ENCODE data around the gene ROCK1. TPM values are rescaled to one million over a fixed set of nuclear protein-coding genes. Genes with fewer than 3 reads are reported as not detected.
"Not testable (repeated sequence)": the region's sequence is repeated elsewhere in the genome, so short reads cannot be mapped to it uniquely, and the experiment has no call there.

The ROCK1 gene
- total and polyA plus RNA-seq, 2 of the 8 experiments (the other 6 are each of a cell fraction or from before 2014, with no cell fraction given): 4.2 to 48.9 TPM

DNA sequence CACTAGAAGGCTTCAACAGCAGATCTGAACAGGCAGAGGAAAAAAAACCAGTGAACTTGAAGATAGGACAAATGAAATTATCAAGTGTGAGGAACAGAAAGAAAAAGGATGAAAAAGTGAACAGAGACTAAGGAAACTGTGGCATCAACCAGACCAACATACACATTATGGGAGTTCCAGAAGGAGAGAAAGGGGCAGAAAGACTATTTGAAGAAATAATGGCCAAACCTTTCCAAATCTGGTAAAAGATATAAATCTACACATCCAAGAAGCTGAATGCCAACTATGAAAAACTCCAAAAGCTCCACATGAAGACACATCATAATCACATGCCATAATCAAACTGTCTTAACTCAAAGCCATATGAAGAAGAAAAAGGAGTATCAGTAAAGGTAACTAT lies 79.8 kb downstream of the ROCK1 start:
- FAIRE-seq (no peak), DNase-seq (ENCODE audit: low read depth in 1 of 2, low spot score in 2 of 2) (no peak)
- no peak overlapping the region for H2BK20ac ChIP-seq (ENCODE audit: low read length)
- no peak overlapping the region for H4K5ac ChIP-seq (ENCODE audit: insufficient read length, low read depth, low read length)
- no peaks in the 10 kb centered on the region for H3K9me3 ChIP-seq (ENCODE audit: insufficient read depth in 2 of 2, low read depth in 1 of 2, low read length in 1 of 2)
- H4K91ac ChIP-seq (replicated peaks; ENCODE audit: insufficient read length, low read length): no peak overlapping the region
- H2BK15ac ChIP-seq (ENCODE audit: low read length): no peak overlapping the region
- H2AK5ac ChIP-seq (ENCODE audit: low read depth, low read length): no peak overlapping the region
- H3K27ac ChIP-seq (ENCODE audit: low read depth, low read length): no peak overlapping the region
- H3K18ac ChIP-seq (ENCODE audit: extremely low read depth, low read length): no peak overlapping the region
- H3K4me2 ChIP-seq (ENCODE audit: insufficient read depth in 1 of 2, low read depth in 2 of 2, low read length in 2 of 2): no peak overlapping the region
- no peak overlapping the region for H3K4ac ChIP-seq (replicated peaks; ENCODE audit: insufficient read length, low read depth, low read length)
- no peaks in the 10 kb centered on the region for H3K27me3 ChIP-seq (replicated peaks in 1 of 4; ENCODE audit: control insufficient read depth in 3 of 4, extremely low read depth in 1 of 4, insufficient read depth in 3 of 4, low read length in 3 of 4)
- peaks cover 0 to 2% of the 10 kb centered on the region in 2 experiments for H4K20me1 ChIP-seq (replicated peaks in 1 of 2; ENCODE audit: control insufficient read depth in 1 of 2, insufficient read depth in 2 of 2, low read length in 2 of 2)
- H3K9ac ChIP-seq (replicated peaks in 1 of 4; ENCODE audit: extremely low read depth in 1 of 4, low read depth in 3 of 4, low read length in 3 of 4): no peak overlapping the region
- H3K79me2 ChIP-seq (ENCODE audit: control insufficient read depth in 1 of 2, insufficient read depth in 2 of 2, low read length in 2 of 2): peaks cover 0 to 2% of the 10 kb centered on the region in 2 experiments; a peak in 1 of 4 replicates
- H3K4me3 ChIP-seq (ENCODE audit: extremely low read depth in 1 of 4, insufficient read depth in 2 of 4, low read depth in 3 of 4, low read length in 4 of 4): no peak overlapping the region
- H3K79me1 ChIP-seq (ENCODE audit: low read depth, low read length): no peaks in the 10 kb centered on the region
- H3K56ac ChIP-seq (replicated peaks; ENCODE audit: insufficient read length, low read depth, low read length): no peak overlapping the region
- no peak overlapping the region for H3K23ac ChIP-seq (ENCODE audit: insufficient read length)
- no peaks in the 10 kb centered on the region; a peak in 2 of 8 replicates for H3K36me3 ChIP-seq (ENCODE audit: control insufficient read depth in 2 of 4, insufficient read depth in 4 of 4, low read length in 3 of 4)
- H2BK5ac ChIP-seq (ENCODE audit: low read depth, low read length): no peak overlapping the region
- no peak overlapping the region for H2AFZ ChIP-seq (ENCODE audit: low read length)
- H3K14ac ChIP-seq (ENCODE audit: insufficient read length): no peak overlapping the region
- no peak for TF ChIP-seq POLR2A (IDR thresholded peaks at IDR 0.05; ENCODE audit: control extremely low read depth in 1 of 2, low read depth in 2 of 2, low read length in 2 of 2)
- TF ChIP-seq CBX5 (IDR thresholded peaks at IDR 0.05; ENCODE audit: low read depth, low read length): no peak
- no peaks in the 10 kb centered on the region for H3K23me2 ChIP-seq (ENCODE audit: low read depth, low read length)
- H3K4me1 ChIP-seq (replicated peaks in 1 of 4; ENCODE audit: control insufficient read depth in 3 of 4, insufficient read depth in 4 of 4, low read length in 3 of 4): no peaks in the 10 kb centered on the region
- POLR2A ChIA-PET (ENCODE audit: partially characterized antibody): no interaction called here
- H2BK12ac ChIP-seq (ENCODE audit: low read depth, low read length): no peak overlapping the region
- CTCF ChIA-PET (ENCODE audit: partially characterized antibody): no interaction called here
- H4K8ac ChIP-seq (ENCODE audit: extremely low read depth, insufficient read depth, low read length): no peak overlapping the region
- H2BK120ac ChIP-seq (replicated peaks; ENCODE audit: low read depth, low read length): no peak overlapping the region

DNA sequence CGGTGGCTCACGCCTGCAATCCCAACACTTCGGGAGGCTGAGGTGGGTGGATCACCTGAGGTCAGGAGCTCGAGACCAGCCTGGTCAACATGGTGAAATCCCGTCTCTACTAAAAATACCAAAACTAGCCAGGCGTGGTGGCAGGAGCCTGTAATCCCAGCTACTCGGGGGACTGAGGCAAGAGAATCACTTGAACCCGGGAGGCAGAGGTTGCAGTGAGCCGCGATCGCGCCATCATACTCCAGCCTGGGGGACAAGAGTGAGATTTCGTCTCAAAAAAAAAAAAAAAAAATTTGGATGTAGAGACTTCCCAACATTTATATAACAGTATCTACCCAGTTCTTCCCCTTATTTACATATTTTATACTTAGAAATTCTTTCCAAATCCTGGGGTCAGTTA lies 93.4 kb downstream of the ROCK1 start:
- FAIRE-seq; POLR2A ChIA-PET (ENCODE audit: partially characterized antibody): not testable (repeated sequence)

More for the DNA sequence above, 93.4 kb downstream of the ROCK1 start:
- H2BK5ac ChIP-seq (ENCODE audit: low read depth, low read length); H3K4me2 ChIP-seq (ENCODE audit: insufficient read depth in 1 of 2, low read depth in 2 of 2, low read length in 2 of 2); H3K18ac ChIP-seq (ENCODE audit: extremely low read depth, low read length); H3K79me1 ChIP-seq (ENCODE audit: low read depth, low read length); H3K27me3 ChIP-seq (replicated peaks in 1 of 4; ENCODE audit: control insufficient read depth in 3 of 4, extremely low read depth in 1 of 4, insufficient read depth in 3 of 4, low read length in 3 of 4); CTCF ChIA-PET (ENCODE audit: partially characterized antibody); H4K5ac ChIP-seq (ENCODE audit: insufficient read length, low read depth, low read length); H3K9ac ChIP-seq (replicated peaks in 1 of 4; ENCODE audit: extremely low read depth in 1 of 4, low read depth in 3 of 4, low read length in 3 of 4); H3K9me3 ChIP-seq (ENCODE audit: insufficient read depth in 2 of 2, low read depth in 1 of 2, low read length in 1 of 2); H3K14ac ChIP-seq (ENCODE audit: insufficient read length); H3K23me2 ChIP-seq (ENCODE audit: low read depth, low read length); H3K23ac ChIP-seq (ENCODE audit: insufficient read length); DNase-seq (ENCODE audit: low read depth in 1 of 2, low spot score in 2 of 2); H3K27ac ChIP-seq (ENCODE audit: low read depth, low read length); H2BK15ac ChIP-seq (ENCODE audit: low read length); H2AFZ ChIP-seq (ENCODE audit: low read length); H4K91ac ChIP-seq (replicated peaks; ENCODE audit: insufficient read length, low read length); H3K79me2 ChIP-seq (ENCODE audit: control insufficient read depth in 1 of 2, insufficient read depth in 2 of 2, low read length in 2 of 2); H2BK12ac ChIP-seq (ENCODE audit: low read depth, low read length); H2BK120ac ChIP-seq (replicated peaks; ENCODE audit: low read depth, low read length); H2BK20ac ChIP-seq (ENCODE audit: low read length); H2AK5ac ChIP-seq (ENCODE audit: low read depth, low read length); H3K4me1 ChIP-seq (replicated peaks in 1 of 4; ENCODE audit: control insufficient read depth in 3 of 4, insufficient read depth in 4 of 4, low read length in 3 of 4); H3K4ac ChIP-seq (replicated peaks; ENCODE audit: insufficient read length, low read depth, low read length); H3K56ac ChIP-seq (replicated peaks; ENCODE audit: insufficient read length, low read depth, low read length); H4K8ac ChIP-seq (ENCODE audit: extremely low read depth, insufficient read depth, low read length); H3K36me3 ChIP-seq (ENCODE audit: control insufficient read depth in 2 of 4, insufficient read depth in 4 of 4, low read length in 3 of 4); H4K20me1 ChIP-seq (replicated peaks in 1 of 2; ENCODE audit: control insufficient read depth in 1 of 2, insufficient read depth in 2 of 2, low read length in 2 of 2); H3K4me3 ChIP-seq (ENCODE audit: extremely low read depth in 1 of 4, insufficient read depth in 2 of 4, low read depth in 3 of 4, low read length in 4 of 4): not testable (repeated sequence)
- 94% methylated on average over 13 of the region's 13 CpGs; no CpG with 5 or more reads in 1 of the 2 experiments for WGBS, 2 experiments (ENCODE audit: extremely low coverage in 1 of 2, insufficient coverage in 1 of 2, insufficient read length in 1 of 2, insufficient replicate concordance in 2 of 2, low coverage in 1 of 2, low lambda C conversion rate in 2 of 2, missing lambda C conversion rate in 1 of 2)

All from H1 (cell line).